CD4-positive, alpha-beta T cell (primary cell): Measurements from ENCODE around the gene KPNA1. TPM values are rescaled to one million over a fixed set of nuclear protein-coding genes. Genes with fewer than 3 reads are reported as not detected.

Experiments
- ATAC-seq: fragments of 200-7000 bp; cut with Tn5 transposase; one replicate; pipeline ENCODE4 v1.10.0; 2022; ENCODE audit warnings: mild to moderate bottlenecking; ENCODE audit not compliant: poor library complexity
- CTCF ChIA-PET: fragments of 350-600 bp; sonication (Branson Sonifier 250); formaldehyde crosslinking; loops from one replicate; lab custom pipeline; 2021; ENCODE audit warnings: antibody characterized with exemption, inconsistent platforms; lab: Charles Lee
- POLR2A ChIA-PET: fragments of 350-600 bp; sonication (Branson Sonifier 250); formaldehyde crosslinking; loops from one replicate; lab custom pipeline; 2021; ENCODE audit warnings: antibody characterized with exemption, inconsistent platforms; lab: Charles Lee
- DNase-seq, 14 experiments: peaks; one replicate each; pipeline ENCODE4 v3.0.0-alpha.2; 2013 to 2020; ENCODE audit warnings: mixed read lengths in 2 of 14
- H3K27ac ChIP-seq, 2 donors: one replicate each; pipeline versions ENCODE4 v1.5.1 to v1.7.0; 2013; ENCODE audit warnings: low read length in 2 of 2, low read depth in 1 of 2, mild to moderate bottlenecking in 1 of 2
- H3K27me3 ChIP-seq, 2 experiments: 1 replicate in 1 of 2; 2 replicates in 1 of 2; pipeline versions ENCODE4 v1.6.1 to v1.7.0; 2013; ENCODE audit warnings: low read length in 2 of 2, control low read depth in 1 of 2, mild to moderate bottlenecking in 1 of 2, moderate library complexity in 1 of 2; ENCODE audit not compliant: insufficient read depth in 2 of 2, control insufficient read depth in 1 of 2
- H3K36me3 ChIP-seq: one replicate; pipeline ENCODE4 v1.6.1; 2013; ENCODE audit warnings: low read length, control low read depth; ENCODE audit not compliant: insufficient read depth
- H3K4me1 ChIP-seq: one replicate; pipeline ENCODE4 v1.6.1; 2013; ENCODE audit warnings: low read length, control low read depth; ENCODE audit not compliant: insufficient read depth
- H3K4me3 ChIP-seq: one replicate; pipeline ENCODE4 v1.5.1; 2013; ENCODE audit warnings: mild to moderate bottlenecking, low read length, moderate library complexity
- H3K9me3 ChIP-seq, 2 experiments: 1 replicate in 1 of 2; 2 replicates in 1 of 2; pipeline versions ENCODE4 v1.6.1 to v1.7.0; 2013; ENCODE audit warnings: low read length in 2 of 2, mild to moderate bottlenecking in 2 of 2, control low read depth in 1 of 2, moderate library complexity in 1 of 2; ENCODE audit not compliant: control insufficient read depth in 1 of 2, insufficient read depth in 1 of 2
- H3K27ac Mint-ChIP-seq: one replicate; pipeline ENCODE4 v1.8.0; 2020; ENCODE audit warnings: mixed read lengths
- H3K27me3 Mint-ChIP-seq: one replicate; pipeline ENCODE4 v1.8.0; 2021; ENCODE audit warnings: mixed read lengths
- H3K36me3 Mint-ChIP-seq: one replicate; pipeline ENCODE4 v1.8.0; 2021; ENCODE audit warnings: low read depth, mixed read lengths
- H3K4me1 Mint-ChIP-seq: one replicate; pipeline ENCODE4 v1.8.0; 2021; ENCODE audit warnings: low read depth, mixed read lengths
- H3K4me3 Mint-ChIP-seq: one replicate; pipeline ENCODE4 v1.8.0; 2020; ENCODE audit warnings: mild to moderate bottlenecking, mixed read lengths
- H3K9me3 Mint-ChIP-seq: one replicate; pipeline ENCODE4 v1.8.0; 2020; ENCODE audit warnings: mixed read lengths
- intact Hi-C, 2 experiments: fragments of 100-400 bp; cut with DNase I in 1 of 2; cut with micrococcal nuclease in 1 of 2; formaldehyde crosslinking; loops; one replicate each; pipeline versions ENCODE4 v1.15.1 to v1.9.0; 2023 to 2025; cut with DNase I, micrococcal nuclease
- total RNA-seq, 174 experiments: library from RNA in 2 of 174; stranded (reverse) in 2 of 174; gene quantifications; one replicate each; pipeline ENCODE4 v1.2.3 and lab custom pipeline; 2021 to 2026
- TF ChIP-seq, protein P1 (sequence below): fragments of 200-600 bp; IDR thresholded peaks from one replicate; pipeline ENCODE4 v1.8.0; 2022; ENCODE audit warnings: antibody characterized with exemption, mild to moderate bottlenecking

The KPNA1 gene
- total RNA-seq, 2 experiments from 2014 or later, result 46.2 to 49.8 TPM

DNA sequence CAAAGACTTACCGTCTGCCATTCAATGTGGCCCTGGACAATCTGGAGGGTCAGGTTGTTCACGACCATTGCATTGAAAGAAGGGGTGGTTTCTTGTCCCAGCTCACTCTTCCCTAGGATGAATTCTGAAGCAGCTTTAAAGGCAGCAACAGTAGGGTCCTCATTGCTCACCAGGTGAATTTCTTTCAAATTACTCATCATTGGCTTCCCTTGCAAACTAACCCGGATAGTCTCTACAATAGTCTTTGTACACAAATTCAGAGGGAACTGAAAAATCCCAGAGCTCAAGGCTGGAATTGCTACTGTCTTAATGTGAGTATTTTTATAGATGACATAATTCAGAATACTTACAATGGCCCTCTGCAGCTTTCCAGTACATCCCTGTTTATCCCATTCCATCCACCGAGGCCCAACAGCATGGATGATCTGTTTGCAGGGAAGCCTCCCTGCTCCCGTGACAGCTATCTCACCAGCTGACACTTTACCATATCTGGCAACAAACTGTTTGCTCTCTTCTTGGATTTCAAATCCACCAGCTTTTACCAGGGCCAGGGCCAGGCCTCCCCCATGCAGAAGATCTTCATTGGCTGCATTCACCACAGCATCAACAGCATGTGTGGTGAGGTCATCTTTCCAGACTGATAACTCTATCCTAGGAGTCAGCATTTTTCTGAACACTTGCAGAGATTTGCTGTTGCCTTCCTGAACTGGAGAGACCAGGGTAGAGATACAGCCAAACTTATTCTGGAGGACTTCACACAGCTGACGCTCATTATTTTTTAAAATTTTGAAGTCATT, 40.7 kb upstream of the KPNA1 start:
- peaks cover 23% of the 10 kb centered on the region for H3K4me1 Mint-ChIP-seq

DNA sequence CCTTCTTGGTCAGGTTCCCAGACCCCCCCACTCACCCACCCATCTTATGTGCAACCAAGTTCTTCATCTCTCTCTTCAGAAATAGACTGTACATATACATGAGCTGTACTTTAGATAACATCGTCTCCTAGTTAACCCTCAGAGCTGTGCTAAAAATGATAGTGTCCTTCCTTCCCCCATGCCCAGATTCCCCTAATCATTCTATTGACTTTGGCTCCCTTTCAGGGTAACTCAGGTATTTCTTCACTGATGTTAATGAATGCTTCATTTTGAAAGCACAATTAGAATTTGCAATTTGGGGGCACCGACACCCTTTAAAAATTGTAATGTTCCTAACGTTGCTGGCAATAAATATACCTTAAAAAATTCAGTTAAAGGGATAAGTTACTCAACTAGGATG, 38.4 kb upstream of the KPNA1 start:
- H3K36me3 ChIP-seq, result peaks cover 92% of the 10 kb centered on the region
- H3K4me3 ChIP-seq, result no peak overlapping the region
- Mint-ChIP-seq H3K4me1 (peaks cover 14% of the 10 kb centered on the region), H3K27me3 (no peaks in the 10 kb centered on the region), H3K27ac (no peak overlapping the region), H3K36me3 (peaks cover 96% of the 10 kb centered on the region), H3K9me3 (no peaks in the 10 kb centered on the region), H3K4me3 (no peak overlapping the region)
- ATAC-seq (no peak), DNase-seq (no peak)
- no peaks in the 10 kb centered on the region for H3K27me3 ChIP-seq
- H3K27ac ChIP-seq, result no peak overlapping the region
- TF ChIP-seq, protein P1, sequence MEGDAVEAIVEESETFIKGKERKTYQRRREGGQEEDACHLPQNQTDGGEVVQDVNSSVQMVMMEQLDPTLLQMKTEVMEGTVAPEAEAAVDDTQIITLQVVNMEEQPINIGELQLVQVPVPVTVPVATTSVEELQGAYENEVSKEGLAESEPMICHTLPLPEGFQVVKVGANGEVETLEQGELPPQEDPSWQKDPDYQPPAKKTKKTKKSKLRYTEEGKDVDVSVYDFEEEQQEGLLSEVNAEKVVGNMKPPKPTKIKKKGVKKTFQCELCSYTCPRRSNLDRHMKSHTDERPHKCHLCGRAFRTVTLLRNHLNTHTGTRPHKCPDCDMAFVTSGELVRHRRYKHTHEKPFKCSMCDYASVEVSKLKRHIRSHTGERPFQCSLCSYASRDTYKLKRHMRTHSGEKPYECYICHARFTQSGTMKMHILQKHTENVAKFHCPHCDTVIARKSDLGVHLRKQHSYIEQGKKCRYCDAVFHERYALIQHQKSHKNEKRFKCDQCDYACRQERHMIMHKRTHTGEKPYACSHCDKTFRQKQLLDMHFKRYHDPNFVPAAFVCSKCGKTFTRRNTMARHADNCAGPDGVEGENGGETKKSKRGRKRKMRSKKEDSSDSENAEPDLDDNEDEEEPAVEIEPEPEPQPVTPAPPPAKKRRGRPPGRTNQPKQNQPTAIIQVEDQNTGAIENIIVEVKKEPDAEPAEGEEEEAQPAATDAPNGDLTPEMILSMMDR, result no peak
- intact Hi-C loops, result no loop called here
- ChIA-PET POLR2A (interaction anchor here (1.4 kb wide), 1 partner anchor 16 kb away, joined by 4 read pairs; no protein-coding TSS in a partner anchor), CTCF (no interaction called here)
- H3K9me3 ChIP-seq, result no peaks in the 10 kb centered on the region
- H3K4me1 ChIP-seq, result peaks cover 4% of the 10 kb centered on the region

More for the DNA sequence above, 40.7 kb upstream of the KPNA1 start:
- TF ChIP-seq, protein P1, result no peak
- ChIA-PET CTCF (no interaction called here), POLR2A (interaction anchor here (0.7 to 1.6 kb wide), 4 partner anchors 9 to 124 kb away, joined by 3 to 5 read pairs (median 3); partner anchors contain the start of genes DTX3L and PARP9)
- intact Hi-C loops, result no loop called here
- peaks cover 5% of the 10 kb centered on the region for H3K4me1 ChIP-seq
- Mint-ChIP-seq H3K4me3 (no peak overlapping the region), H3K27me3 (no peaks in the 10 kb centered on the region), H3K27ac (no peak overlapping the region), H3K9me3 (no peaks in the 10 kb centered on the region), H3K36me3 (peaks cover 94% of the 10 kb centered on the region)
- H3K4me3 ChIP-seq, result no peak overlapping the region
- no peaks in the 10 kb centered on the region for H3K9me3 ChIP-seq
- ATAC-seq, result no peak
- no peak for DNase-seq
- no peaks in the 10 kb centered on the region for H3K27me3 ChIP-seq
- H3K36me3 ChIP-seq, result peaks cover 87% of the 10 kb centered on the region
- H3K27ac ChIP-seq, result no peak overlapping the region

DNA sequence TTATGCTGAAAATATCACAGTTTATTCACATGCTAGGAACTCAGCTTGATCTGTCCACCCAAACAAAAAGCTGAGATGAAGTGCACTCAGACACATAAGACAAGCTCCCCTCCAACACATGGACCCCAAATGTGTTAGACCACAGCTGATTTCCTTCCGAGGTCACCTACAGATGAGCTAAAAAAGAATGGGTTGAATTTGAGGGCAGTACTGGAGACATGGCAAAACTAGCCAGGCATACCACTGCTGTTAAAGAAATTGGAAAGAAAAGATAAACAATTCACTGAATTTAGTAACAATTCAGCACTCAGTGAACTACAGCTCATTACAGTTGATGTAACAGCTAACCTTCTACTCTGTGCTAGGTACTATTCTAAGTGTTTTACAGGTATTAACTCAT, 33.9 kb upstream of the KPNA1 start:
- Mint-ChIP-seq H3K4me3 (no peak overlapping the region), H3K9me3 (no peaks in the 10 kb centered on the region), H3K4me1 (peaks cover under 1% of the 10 kb centered on the region), H3K27me3 (no peaks in the 10 kb centered on the region), H3K36me3 (peaks cover 98% of the 10 kb centered on the region), H3K27ac (no peak overlapping the region)
- CTCF ChIA-PET, result interaction anchor here (0.7 to 1.3 kb wide), 2 partner anchors 130 to 131 kb away, joined by 3 to 5 read pairs; no protein-coding TSS in a partner anchor
- ATAC-seq (no peak), DNase-seq (no peak)
- H3K4me3 ChIP-seq, result no peak overlapping the region
- POLR2A ChIA-PET, result interaction anchor here (0.6 to 1.0 kb wide), 2 partner anchors 34 to 139 kb away, joined by 3 read pairs; partner anchors contain the start of gene KPNA1
- H3K9me3 ChIP-seq, result no peaks in the 10 kb centered on the region
- no peaks in the 10 kb centered on the region for H3K27me3 ChIP-seq
- intact Hi-C loops, result no loop called here
- TF ChIP-seq, protein P1, result no peak
- no peak overlapping the region for H3K27ac ChIP-seq
- H3K36me3 ChIP-seq, result peaks cover 88% of the 10 kb centered on the region
- no peaks in the 10 kb centered on the region for H3K4me1 ChIP-seq
